ENCODE results near the gene DUS1L. TPM values are rescaled to one million over a fixed set of nuclear protein-coding genes. Genes with fewer than 3 reads are reported as not detected.

The DUS1L gene
- total RNA-seq, 1 donor from 2014 or later = 64.0 TPM

GRCh38 chr17:82034371-82035011, 31.1 kb downstream of the DUS1L start:
- no peak for DNase-seq (ENCODE audit: low spot score)
- Mint-ChIP-seq H3K27me3 (ENCODE audit: low read depth) (no peaks in the 10 kb centered on the region), H3K4me1 (ENCODE audit: low read depth) (peaks cover 19% of the 10 kb centered on the region), H3K36me3 (ENCODE audit: low read depth) (no peaks in the 10 kb centered on the region), H3K9me3 (ENCODE audit: low read depth) (no peaks in the 10 kb centered on the region), H3K27ac (ENCODE audit: unreplicated experiment) (no peak overlapping the region), H3K4me3 (ENCODE audit: unreplicated experiment) (no peak overlapping the region)
- no peak for TF ChIP-seq CTCF (IDR thresholded peaks at IDR 0.05)

GRCh38 chr17:82033359-82034085, 32.1 kb downstream of the DUS1L start:
- DNase-seq (ENCODE audit: low spot score) = no peak
- Mint-ChIP-seq H3K27ac (ENCODE audit: unreplicated experiment) (no peak overlapping the region), H3K4me1 (ENCODE audit: low read depth) (peaks cover 19% of the 10 kb centered on the region), H3K36me3 (ENCODE audit: low read depth) (no peaks in the 10 kb centered on the region), H3K4me3 (ENCODE audit: unreplicated experiment) (peak overlapping the region; percentile 61), H3K27me3 (ENCODE audit: low read depth) (no peaks in the 10 kb centered on the region), H3K9me3 (ENCODE audit: low read depth) (no peaks in the 10 kb centered on the region)
- no peak for TF ChIP-seq CTCF (IDR thresholded peaks at IDR 0.05)

- Mint-ChIP-seq H3K4me3 (ENCODE audit: unreplicated experiment) (peak overlapping the region; percentile 61), H3K4me1 (ENCODE audit: low read depth) (peaks cover 14% of the 10 kb centered on the region)
Observed at GRCh38 chr17:82031885-82032627, 33.5 kb downstream of the DUS1L start.

GRCh38 chr17:82031303-82031884, 34.2 kb downstream of the DUS1L start, which contains the start of gene RAC3:
RAC3 (plus strand) TSS chr17:82031678; CDS start chr17:82031762, 84 bp downstream.
- no peaks in the 10 kb centered on the region for H3K9me3 Mint-ChIP-seq (ENCODE audit: low read depth)

More at GRCh38 chr17:82031885-82032627, 33.5 kb downstream of the DUS1L start:
- no peak for DNase-seq (ENCODE audit: low spot score)
- Mint-ChIP-seq H3K36me3 (ENCODE audit: low read depth) (no peaks in the 10 kb centered on the region), H3K27ac (ENCODE audit: unreplicated experiment) (no peak overlapping the region), H3K27me3 (ENCODE audit: low read depth) (no peaks in the 10 kb centered on the region), H3K9me3 (ENCODE audit: low read depth) (no peaks in the 10 kb centered on the region)
- TF ChIP-seq CTCF (IDR thresholded peaks at IDR 0.05) = no peak

More at GRCh38 chr17:82031303-82031884, 34.2 kb downstream of the DUS1L start, which contains the start of gene RAC3:
- Mint-ChIP-seq H3K36me3 (ENCODE audit: low read depth) (no peaks in the 10 kb centered on the region), H3K4me3 (ENCODE audit: unreplicated experiment) (peak within 1 kb of the TSS; percentile 76), H3K4me1 (ENCODE audit: low read depth) (peaks cover 11% of the 10 kb centered on the region), H3K27me3 (ENCODE audit: low read depth) (no peaks in the 10 kb centered on the region), H3K27ac (ENCODE audit: unreplicated experiment) (peak within 1 kb of the TSS; percentile 57)
- no peak for DNase-seq (ENCODE audit: low spot score)
- TF ChIP-seq CTCF (IDR thresholded peaks at IDR 0.05) = no peak
